OCI-LY7 (cell line): ENCODE results near the gene STAT4. TPM values are rescaled to one million over a fixed set of nuclear protein-coding genes. Genes with fewer than 3 reads are reported as not detected.

Source experiments
- BruUV-seq: library from RNA; stranded (reverse); fragments of 400-500 nt; replicated peaks from 2 replicates; lab custom pipeline; 2021; lab: Mats Ljungman, UMichigan
- CTCF ChIA-PET: fragments of 300-600 bp; sonication (Branson Sonifier 250); formaldehyde crosslinking; loops from one replicate; lab custom pipeline; 2022; ENCODE audit warnings: antibody characterized with exemption; ENCODE audit not compliant: unreplicated experiment; lab: Charles Lee
- POLR2A ChIA-PET: fragments of 300-600 bp; sonication (Branson Sonifier 250); formaldehyde crosslinking; loops from one replicate; lab custom pipeline; 2022; ENCODE audit warnings: antibody characterized with exemption; lab: Charles Lee
- DNase-seq: peaks from one replicate; pipeline ENCODE4 v3.0.0-alpha.2; 2015; ENCODE audit warnings: low spot score
- H2AFZ ChIP-seq: fragments of 200-600 bp; sonication (generic), shearing (Covaris generic); 2 replicates; pipeline ENCODE4 v1.6.1; 2014; ENCODE audit warnings: mild to moderate bottlenecking, antibody characterized with exemption, low read length, moderate library complexity
- H3K27ac ChIP-seq: fragments of 200-600 bp; sonication (generic); 2 replicates; pipeline ENCODE4 v1.5.1; 2014; ENCODE audit warnings: mixed run types, low read depth, mild to moderate bottlenecking, moderate library complexity, low read length, inconsistent platforms; ENCODE audit not compliant: poor library complexity, severe bottlenecking
- H3K36me3 ChIP-seq: fragments of 200-600 bp; sonication (generic); 2 replicates; pipeline ENCODE4 v1.6.1; 2014; ENCODE audit warnings: mild to moderate bottlenecking, antibody characterized with exemption, low read length, moderate library complexity, mixed read lengths; ENCODE audit not compliant: insufficient read depth
- H3K4me1 ChIP-seq: fragments of 200-600 bp; sonication (generic); 2 replicates; pipeline ENCODE4 v1.5.1; 2014; ENCODE audit warnings: mild to moderate bottlenecking, low read length; ENCODE audit not compliant: insufficient read depth, poor library complexity, severe bottlenecking
- H3K4me2 ChIP-seq: fragments of 200-600 bp; sonication (generic); 2 replicates; pipeline ENCODE4 v1.6.1; 2014; ENCODE audit warnings: mild to moderate bottlenecking, low read length
- H3K4me3 ChIP-seq: fragments of 200-600 bp; sonication (generic); 2 replicates; pipeline ENCODE4 v1.5.1; 2014; ENCODE audit warnings: mild to moderate bottlenecking, low read depth, low read length; ENCODE audit not compliant: poor library complexity, severe bottlenecking
- H3K79me2 ChIP-seq: fragments of 200-600 bp; sonication (generic); 2 replicates; pipeline ENCODE4 v1.6.1; 2016; ENCODE audit warnings: low read depth, mild to moderate bottlenecking, low read length, moderate library complexity, mixed read lengths; ENCODE audit not compliant: insufficient read depth
- H3K9me2 ChIP-seq: fragments of 200-600 bp; sonication (generic); 2 replicates; pipeline ENCODE4 v1.6.1; 2016; ENCODE audit warnings: mild to moderate bottlenecking, low read length, mixed read lengths; ENCODE audit not compliant: insufficient read depth
- H3K9me3 ChIP-seq: fragments of 200-600 bp; sonication (generic); 2 replicates; pipeline ENCODE4 v1.6.1; 2014; ENCODE audit warnings: mild to moderate bottlenecking, mixed run types, low read length, mixed read lengths
- H4K20me1 ChIP-seq: fragments of 200-600 bp; sonication (generic); 2 replicates; pipeline ENCODE4 v1.6.1; 2014; ENCODE audit warnings: mild to moderate bottlenecking, antibody characterized with exemption, low read length, moderate library complexity, mixed read lengths; ENCODE audit not compliant: insufficient read depth
- CTCF ChIP-seq: fragments of 200-600 bp; sonication (generic); conservative IDR thresholded peaks from 2 replicates; pipeline ENCODE4 v1.5.1; 2014; ENCODE audit warnings: mild to moderate bottlenecking, antibody characterized with exemption, low read length, moderate library complexity, mixed read lengths
- EZH2phosphoT487 ChIP-seq: fragments of 200-600 bp; sonication (generic); IDR thresholded peaks from 2 replicates; pipeline ENCODE4 v1.6.1; 2018; ENCODE audit warnings: low read depth, borderline replicate concordance, mild to moderate bottlenecking, mixed run types, antibody characterized with exemption, low read length, moderate library complexity, mixed read lengths
- intact Hi-C: fragments of 100-400 bp; cut with micrococcal nuclease; formaldehyde crosslinking; loops from one replicate; pipeline ENCODE4 v1.10.0; 2022; ENCODE audit not compliant: unreplicated experiment
- total RNA-seq, 2 experiments: library from RNA; depleted of rRNA in 1 of 2; stranded (reverse); fragments of >200 nt in 1 of 2; shearing (Covaris generic) in 1 of 2; gene quantifications; 2 replicates each; pipeline ENCODE4 v1.2.3, GENCODE V29; 2014 to 2022

STAT4 gene
- total RNA-seq, 2 experiments from 2014 or later: not detected

GRCh38 chr2:191063584-191063983 lies 87.2 kb downstream of the STAT4 start:
- no peak for DNase-seq
- BruUV-seq: no TSS peak
- H3K36me3 ChIP-seq: no peaks in the 10 kb centered on the region
- ChIA-PET CTCF (interaction anchor here (1.7 kb wide), 1 partner anchor 11 kb away, joined by 4 read pairs; no protein-coding TSS in a partner anchor), POLR2A (no interaction called here)
- H3K4me3 ChIP-seq: no peak overlapping the region
- no peak overlapping the region for H3K4me2 ChIP-seq
- H3K9me2 ChIP-seq: no peaks in the 10 kb centered on the region
- intact Hi-C loops: no loop called here
- no peak overlapping the region for H3K27ac ChIP-seq
- no peak overlapping the region for H2AFZ ChIP-seq
- H3K79me2 ChIP-seq: no peaks in the 10 kb centered on the region
- no peaks in the 10 kb centered on the region for H3K4me1 ChIP-seq
- no peaks in the 10 kb centered on the region for H3K9me3 ChIP-seq
- no peak for TF ChIP-seq EZH2phosphoT487
- no peak for TF ChIP-seq CTCF
- H4K20me1 ChIP-seq: no peaks in the 10 kb centered on the region

GRCh38 chr2:191061381-191061980 lies 89.3 kb downstream of the STAT4 start:
- H3K4me2 ChIP-seq: no peak overlapping the region
- intact Hi-C loops: no loop called here
- POLR2A ChIA-PET: no interaction called here

More at GRCh38 chr2:191061381-191061980, 89.3 kb downstream of the STAT4 start:
- no peaks in the 10 kb centered on the region for H4K20me1 ChIP-seq
- CTCF ChIA-PET: interaction anchor here (1.1 kb wide), 1 partner anchor 9 kb away, joined by 4 read pairs; no protein-coding TSS in a partner anchor
- no TSS peak for BruUV-seq
- no peaks in the 10 kb centered on the region for H3K9me2 ChIP-seq
- no peak overlapping the region for H3K27ac ChIP-seq
- H3K4me1 ChIP-seq: no peaks in the 10 kb centered on the region
- no peak overlapping the region for H3K4me3 ChIP-seq
- no peaks in the 10 kb centered on the region for H3K9me3 ChIP-seq
- H2AFZ ChIP-seq: no peak overlapping the region
- TF ChIP-seq EZH2phosphoT487: no peak
- TF ChIP-seq CTCF: no peak
- H3K79me2 ChIP-seq: no peaks in the 10 kb centered on the region
- DNase-seq: no peak
- H3K36me3 ChIP-seq: no peaks in the 10 kb centered on the region
